GM19238 (cell line): ENCODE measurements around the gene GRIA2.
"Not testable (repeated sequence)": the region's sequence is repeated elsewhere in the genome, so short reads cannot be mapped to it uniquely, and the experiment has no call there.

ENCODE experiments used
- DNase-seq: peaks from one replicate; pipeline ENCODE4 v3.0.0; 2011; ENCODE audit warnings: low spot score; ENCODE audit not compliant: insufficient read length

GRIA2 gene

GRCh38 chr4:157220371-157220881 is at the start of gene GRIA2:
Gene GRIA2 (plus strand): TSS chr4:157220728. CDS start chr4:157221043, 315 bp downstream.
- no peak for DNase-seq

- DNase-seq = no peak
Measured at GRCh38 chr4:157172011-157172410, 48.5 kb upstream of the GRIA2 start.

GRCh38 chr4:157180268-157180667 is 40.3 kb upstream of the GRIA2 start:
- not testable (repeated sequence) for DNase-seq

GRCh38 chr4:157184300-157184699 is 36.2 kb upstream of the GRIA2 start:
- DNase-seq = no peak

GRCh38 chr4:157185363-157185762 is 35.2 kb upstream of the GRIA2 start:
- DNase-seq = no peak

- DNase-seq = no peak
Measured at GRCh38 chr4:157195374-157195773, 25.2 kb upstream of the GRIA2 start.

GRCh38 chr4:157196046-157196445 is 24.5 kb upstream of the GRIA2 start:
- DNase-seq = no peak

- no peak for DNase-seq
Measured at GRCh38 chr4:157204634-157205244, 15.8 kb upstream of the GRIA2 start.

GRCh38 chr4:157217708-157218107 is 2.8 kb upstream of the GRIA2 start:
- DNase-seq = no peak

- no peak for DNase-seq
Measured at GRCh38 chr4:157219711-157220370, 687 bp upstream of the GRIA2 start.

GRCh38 chr4:157221426-157221894 is 932 bp downstream of the GRIA2 start:
- DNase-seq = no peak

- DNase-seq = no peak
Measured at GRCh38 chr4:157221895-157222770, 1.6 kb downstream of the GRIA2 start.

GRCh38 chr4:157222771-157223160 is 2.2 kb downstream of the GRIA2 start:
- DNase-seq = no peak

- no peak for DNase-seq
Measured at GRCh38 chr4:157223456-157223855, 2.9 kb downstream of the GRIA2 start.

GRCh38 chr4:157225096-157225495 is 4.6 kb downstream of the GRIA2 start:
- DNase-seq = no peak

- no peak for DNase-seq
Measured at GRCh38 chr4:157226035-157226434, 5.5 kb downstream of the GRIA2 start.

GRCh38 chr4:157226601-157227000 is 6.1 kb downstream of the GRIA2 start:
- no peak for DNase-seq

- DNase-seq = no peak
Measured at GRCh38 chr4:157231525-157231924, 11.0 kb downstream of the GRIA2 start.

GRCh38 chr4:157242871-157243270 is 22.3 kb downstream of the GRIA2 start:
- DNase-seq = no peak

GRCh38 chr4:157244348-157244747 is 23.8 kb downstream of the GRIA2 start:
- no peak for DNase-seq

GRCh38 chr4:157245351-157245750 is 24.8 kb downstream of the GRIA2 start:
- no peak for DNase-seq

GRCh38 chr4:157246964-157247363 is 26.4 kb downstream of the GRIA2 start:
- no peak for DNase-seq
